ENCODE data around the gene IL4R. TPM values are rescaled to one million over a fixed set of nuclear protein-coding genes. Genes with fewer than 3 reads are reported as not detected.

IL4R gene
- total and polyA plus RNA-seq, 2 of the 13 experiments (the other 11 are each of a cell fraction or from before 2014, with no cell fraction given): 15.9 to 49.6 TPM

- TF ChIP-seq ZBTB33 (CRISPR knock-in tag; IDR thresholded peaks at IDR 0.05) (no peak), NFKB2 (CRISPR knock-in tag; IDR thresholded peaks at IDR 0.05; ENCODE audit: borderline replicate concordance) (no peak; the same call in 1 of the 2 replicates), ZNF549 (CRISPR knock-in tag; IDR thresholded peaks at IDR 0.05) (no peak), ZNF569 (CRISPR knock-in tag; IDR thresholded peaks at IDR 0.05; ENCODE audit: borderline replicate concordance) (no peak), XRCC5 (optimal IDR thresholded peaks at IDR 0.05; ENCODE audit: low read length) (no peak), ONECUT2 (CRISPR knock-in tag; IDR thresholded peaks at IDR 0.05) (no peak), ZNF574 (CRISPR knock-in tag; IDR thresholded peaks at IDR 0.05) (peak; percentile 31; the same call in 1 of the 2 replicates), HIC2 (CRISPR knock-in tag; IDR thresholded peaks at IDR 0.05; ENCODE audit: low read depth) (no peak), NR2F6 (IDR thresholded peaks at IDR 0.05) (0 out of 2 replicates have a peak, but pooled peaks have one; percentile 26), NR2F6 (CRISPR knock-in tag; IDR thresholded peaks at IDR 0.05) (peak; percentile 8; the same call in 1 of the 2 replicates), ZHX2 (IDR thresholded peaks at IDR 0.05; ENCODE audit: low read depth) (no peak), ZHX2 (CRISPR knock-in tag; IDR thresholded peaks at IDR 0.05; ENCODE audit: borderline replicate concordance) (no peak), ZNF20 (CRISPR knock-in tag; IDR thresholded peaks at IDR 0.05) (no peak)
Measured at GRCh38 chr16:27326738-27327585, 13.2 kb downstream of the IL4R start (continued).

All from HepG2 (cell line).